GM13976 (cell line): ENCODE results near the gene CCDC27.

Source experiments
- DNase-seq: peaks from one replicate; pipeline ENCODE4 v3.0.0; 2012; ENCODE audit warnings: low spot score
- in situ Hi-C: fragments of 300-500 bp; cut with MboI; formaldehyde crosslinking; loops from one replicate; pipeline ENCODE4 v1.12.0; 2022; ENCODE audit warnings: low sequenced_read_pairs, mixed read lengths, inconsistent platforms; ENCODE audit not compliant: unreplicated experiment
- TF ChIP-seq, protein P1 (sequence below): IDR thresholded peaks from 2 replicates; pipeline ENCODE4 v1.5.1; 2012; ENCODE audit warnings: borderline replicate concordance, mild to moderate bottlenecking; ENCODE audit not compliant: insufficient read depth; ENCODE audit errors: extremely low read depth, missing control alignments, control extremely low read depth

The CCDC27 gene

DNA sequence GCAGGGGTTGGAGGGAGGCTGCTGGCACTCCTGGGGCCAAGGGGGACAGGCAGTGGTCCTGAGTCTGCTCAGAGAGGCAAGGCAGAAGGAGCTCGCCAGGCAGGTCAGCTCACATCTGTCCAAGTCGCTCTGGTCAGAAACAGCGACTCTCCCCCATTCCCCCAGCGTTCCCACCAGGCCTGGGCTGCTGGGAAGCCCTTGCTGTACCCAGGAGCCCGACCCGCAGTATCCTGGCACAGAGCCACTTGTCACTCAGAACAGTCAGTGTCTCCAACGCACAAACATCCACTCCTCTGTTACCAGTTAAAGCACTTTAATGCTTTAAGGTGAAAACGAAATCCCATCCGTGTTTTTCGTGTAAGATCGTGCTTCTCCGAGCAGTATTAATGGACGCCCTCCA is 16.6 kb upstream of the CCDC27 start:
- in situ Hi-C loops = no loop called here
- no peak for DNase-seq
- TF ChIP-seq, protein P1, sequence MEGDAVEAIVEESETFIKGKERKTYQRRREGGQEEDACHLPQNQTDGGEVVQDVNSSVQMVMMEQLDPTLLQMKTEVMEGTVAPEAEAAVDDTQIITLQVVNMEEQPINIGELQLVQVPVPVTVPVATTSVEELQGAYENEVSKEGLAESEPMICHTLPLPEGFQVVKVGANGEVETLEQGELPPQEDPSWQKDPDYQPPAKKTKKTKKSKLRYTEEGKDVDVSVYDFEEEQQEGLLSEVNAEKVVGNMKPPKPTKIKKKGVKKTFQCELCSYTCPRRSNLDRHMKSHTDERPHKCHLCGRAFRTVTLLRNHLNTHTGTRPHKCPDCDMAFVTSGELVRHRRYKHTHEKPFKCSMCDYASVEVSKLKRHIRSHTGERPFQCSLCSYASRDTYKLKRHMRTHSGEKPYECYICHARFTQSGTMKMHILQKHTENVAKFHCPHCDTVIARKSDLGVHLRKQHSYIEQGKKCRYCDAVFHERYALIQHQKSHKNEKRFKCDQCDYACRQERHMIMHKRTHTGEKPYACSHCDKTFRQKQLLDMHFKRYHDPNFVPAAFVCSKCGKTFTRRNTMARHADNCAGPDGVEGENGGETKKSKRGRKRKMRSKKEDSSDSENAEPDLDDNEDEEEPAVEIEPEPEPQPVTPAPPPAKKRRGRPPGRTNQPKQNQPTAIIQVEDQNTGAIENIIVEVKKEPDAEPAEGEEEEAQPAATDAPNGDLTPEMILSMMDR = no peak

GRCh38 chr1:3736131-3736561 is 16.1 kb upstream of the CCDC27 start:
- in situ Hi-C loops = no loop called here
- TF ChIP-seq, protein P1 = no peak
- DNase-seq = no peak

DNA sequence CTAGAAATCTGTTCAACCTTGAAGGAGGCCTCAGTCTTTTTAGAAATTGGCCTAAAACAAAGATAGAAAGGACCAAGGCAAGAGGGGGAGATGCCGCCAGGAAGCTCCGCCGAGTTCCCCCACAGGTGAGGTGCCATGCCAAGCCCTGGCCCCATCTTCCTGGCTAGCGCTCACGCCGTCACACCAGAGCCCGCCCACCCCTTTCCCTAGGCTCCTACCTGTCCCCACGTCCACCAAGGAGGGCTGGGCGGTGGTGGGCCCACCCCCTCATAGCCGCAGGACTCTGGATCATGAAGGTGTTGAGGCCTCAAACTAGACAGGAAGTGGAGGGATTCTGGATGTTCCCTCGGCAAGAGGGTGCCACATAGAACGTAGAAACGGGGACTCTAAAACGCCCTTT is 15.5 kb upstream of the CCDC27 start:
- DNase-seq = no peak
- TF ChIP-seq, protein P1 = no peak
- in situ Hi-C loops = no loop called here

GRCh38 chr1:3738943-3739342 is 13.3 kb upstream of the CCDC27 start:
- in situ Hi-C loops = no loop called here
- TF ChIP-seq, protein P1 = no peak
- DNase-seq = no peak

- DNase-seq = no peak
- in situ Hi-C loops = no loop called here
- TF ChIP-seq, protein P1 = no peak
Measured at GRCh38 chr1:3740042-3740441, 12.2 kb upstream of the CCDC27 start.

GRCh38 chr1:3740752-3741151 is 11.5 kb upstream of the CCDC27 start:
- in situ Hi-C loops = no loop called here
- DNase-seq = no peak
- TF ChIP-seq, protein P1 = no peak
